ENCODE data around the gene RAB9A.
"Not testable (repeated sequence)": the region's sequence is repeated elsewhere in the genome, so short reads cannot be mapped to it uniquely, and the experiment has no call there.

RAB9A gene

GRCh38 chrX:13669246-13669737 is 19.6 kb upstream of the RAB9A start:
- DNase-seq (ENCODE audit: low read depth in 2 of 3, low spot score in 1 of 3): peak in 1 of 3 donors; percentile 43

GRCh38 chrX:13669755-13670154 is 19.2 kb upstream of the RAB9A start:
- DNase-seq (ENCODE audit: low read depth in 2 of 3, low spot score in 1 of 3): not testable (repeated sequence)

GRCh38 chrX:13670197-13670596 is 18.7 kb upstream of the RAB9A start:
- no peak for DNase-seq (ENCODE audit: low read depth in 2 of 3, low spot score in 1 of 3)

GRCh38 chrX:13673016-13673415 is 15.9 kb upstream of the RAB9A start:
- DNase-seq (ENCODE audit: low read depth in 2 of 3, low spot score in 1 of 3): no peak

- DNase-seq (ENCODE audit: low read depth in 2 of 3, low spot score in 1 of 3): no peak
These were observed 12.0 kb upstream of the RAB9A start for GRCh38 chrX:13676885-13677284.

- DNase-seq (ENCODE audit: low read depth in 2 of 3, low spot score in 1 of 3): not testable (repeated sequence)
These were observed 9.2 kb upstream of the RAB9A start for GRCh38 chrX:13679700-13680099.

GRCh38 chrX:13681595-13681994 is 7.3 kb upstream of the RAB9A start:
- no peak for DNase-seq (ENCODE audit: low read depth in 2 of 3, low spot score in 1 of 3)

GRCh38 chrX:13684361-13684760 is 4.6 kb upstream of the RAB9A start:
- DNase-seq (ENCODE audit: low read depth in 2 of 3, low spot score in 1 of 3): no peak

GRCh38 chrX:13685126-13685763 is 3.7 kb upstream of the RAB9A start:
- no peak for DNase-seq (ENCODE audit: low read depth in 2 of 3, low spot score in 1 of 3)

- DNase-seq (ENCODE audit: low read depth in 2 of 3, low spot score in 1 of 3): no peak
These were observed 1.7 kb upstream of the RAB9A start for GRCh38 chrX:13687203-13687602.

GRCh38 chrX:13688384-13688957 is 457 bp upstream of the RAB9A start:
- DNase-seq (ENCODE audit: low read depth in 2 of 3, low spot score in 1 of 3): no peak

- DNase-seq (ENCODE audit: low read depth in 2 of 3, low spot score in 1 of 3): no peak
These were observed 848 bp downstream of the RAB9A start for GRCh38 chrX:13689741-13690211.

GRCh38 chrX:13690836-13691235 is 1.9 kb downstream of the RAB9A start:
- no peak for DNase-seq (ENCODE audit: low read depth in 2 of 3, low spot score in 1 of 3)

GRCh38 chrX:13691841-13692371 is 3.0 kb downstream of the RAB9A start:
- no peak for DNase-seq (ENCODE audit: low read depth in 2 of 3, low spot score in 1 of 3)

GRCh38 chrX:13692771-13693231 is 3.9 kb downstream of the RAB9A start:
- DNase-seq (ENCODE audit: low read depth in 2 of 3, low spot score in 1 of 3): no peak

- no peak for DNase-seq (ENCODE audit: low read depth in 2 of 3, low spot score in 1 of 3)
These were observed 4.5 kb downstream of the RAB9A start for GRCh38 chrX:13693341-13693961.

GRCh38 chrX:13694359-13694758 is 5.4 kb downstream of the RAB9A start:
- no peak for DNase-seq (ENCODE audit: low read depth in 2 of 3, low spot score in 1 of 3)

GRCh38 chrX:13694983-13695382 is 6.1 kb downstream of the RAB9A start:
- DNase-seq (ENCODE audit: low read depth in 2 of 3, low spot score in 1 of 3): no peak

GRCh38 chrX:13695601-13696115 is 6.7 kb downstream of the RAB9A start:
- DNase-seq (ENCODE audit: low read depth in 2 of 3, low spot score in 1 of 3): no peak

GRCh38 chrX:13697455-13697854 is 8.5 kb downstream of the RAB9A start:
- DNase-seq (ENCODE audit: low read depth in 2 of 3, low spot score in 1 of 3): no peak

GRCh38 chrX:13697976-13698375 is 9.0 kb downstream of the RAB9A start:
- DNase-seq (ENCODE audit: low read depth in 2 of 3, low spot score in 1 of 3): no peak

GRCh38 chrX:13698432-13698831 is 9.5 kb downstream of the RAB9A start:
- no peak for DNase-seq (ENCODE audit: low read depth in 2 of 3, low spot score in 1 of 3)
